Left ventricle myocardium inferior (tissue), 1 donor: ENCODE data around the gene RIT2. TPM values are rescaled to one million over a fixed set of nuclear protein-coding genes. Genes with fewer than 3 reads are reported as not detected.

Experiments used
- DNase-seq: peaks from one replicate; pipeline ENCODE4 v3.0.0-alpha.2; 2020
- H3K27ac ChIP-seq: fragments of 200-600 bp; replicated peaks from 2 replicates; pipeline ENCODE4 v1.8.0; 2021
- H3K27me3 ChIP-seq: fragments of 200-600 bp; 2 replicates; pipeline ENCODE4 v1.8.0; 2021; ENCODE audit warnings: low read depth
- H3K36me3 ChIP-seq: fragments of 200-600 bp; 2 replicates; pipeline ENCODE4 v1.8.0; 2021
- H3K4me1 ChIP-seq: fragments of 200-600 bp; 2 replicates; pipeline ENCODE4 v1.8.0; 2021
- H3K4me3 ChIP-seq: fragments of 200-600 bp; 2 replicates; pipeline ENCODE4 v1.8.0; 2021; ENCODE audit warnings: mild to moderate bottlenecking, moderate library complexity
- H3K9me3 ChIP-seq: fragments of 200-600 bp; replicated peaks from 2 replicates; pipeline ENCODE4 v1.8.0; 2021
- intact Hi-C: fragments of 100-400 bp; cut with micrococcal nuclease; formaldehyde crosslinking; loops from one replicate; pipeline ENCODE4 v1.11.0; 2022
- total RNA-seq: library from RNA; stranded (reverse); fragmentation: NEBNext Ultra II Directional; extraction: Animal tissue kit (Norgen Biotek cat#: 25700); gene quantifications from one replicate; pipeline ENCODE4 v1.2.1, GENCODE V29; 2021
- TF ChIP-seq, protein P1 (sequence below): fragments of 200-600 bp; IDR thresholded peaks from 2 replicates; pipeline ENCODE4 v1.8.0; 2021; ENCODE audit warnings: antibody characterized with exemption, mild to moderate bottlenecking, borderline replicate concordance
- donor health status: DM: no; HTN: yes; CAD: no; lungs with severe emphysema.

The RIT2 gene
- total RNA-seq, 1 donor from 2014 or later: not detected

- intact Hi-C loops: no loop called here
- H3K9me3 ChIP-seq: peaks cover 6% of the 10 kb centered on the region
- H3K4me3 ChIP-seq: no peak overlapping the region
- no peaks in the 10 kb centered on the region for H3K36me3 ChIP-seq
- TF ChIP-seq, protein P1, sequence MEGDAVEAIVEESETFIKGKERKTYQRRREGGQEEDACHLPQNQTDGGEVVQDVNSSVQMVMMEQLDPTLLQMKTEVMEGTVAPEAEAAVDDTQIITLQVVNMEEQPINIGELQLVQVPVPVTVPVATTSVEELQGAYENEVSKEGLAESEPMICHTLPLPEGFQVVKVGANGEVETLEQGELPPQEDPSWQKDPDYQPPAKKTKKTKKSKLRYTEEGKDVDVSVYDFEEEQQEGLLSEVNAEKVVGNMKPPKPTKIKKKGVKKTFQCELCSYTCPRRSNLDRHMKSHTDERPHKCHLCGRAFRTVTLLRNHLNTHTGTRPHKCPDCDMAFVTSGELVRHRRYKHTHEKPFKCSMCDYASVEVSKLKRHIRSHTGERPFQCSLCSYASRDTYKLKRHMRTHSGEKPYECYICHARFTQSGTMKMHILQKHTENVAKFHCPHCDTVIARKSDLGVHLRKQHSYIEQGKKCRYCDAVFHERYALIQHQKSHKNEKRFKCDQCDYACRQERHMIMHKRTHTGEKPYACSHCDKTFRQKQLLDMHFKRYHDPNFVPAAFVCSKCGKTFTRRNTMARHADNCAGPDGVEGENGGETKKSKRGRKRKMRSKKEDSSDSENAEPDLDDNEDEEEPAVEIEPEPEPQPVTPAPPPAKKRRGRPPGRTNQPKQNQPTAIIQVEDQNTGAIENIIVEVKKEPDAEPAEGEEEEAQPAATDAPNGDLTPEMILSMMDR: no peak
- no peak overlapping the region for H3K27ac ChIP-seq
- H3K27me3 ChIP-seq: no peaks in the 10 kb centered on the region
- no peaks in the 10 kb centered on the region for H3K4me1 ChIP-seq
- DNase-seq: no peak
These were observed 42.9 kb upstream of the RIT2 start for GRCh38 chr18:43158381-43158780.

- Histone ChIP-seq H3K9me3 (peaks cover 6% of the 10 kb centered on the region), H3K27me3 (no peaks in the 10 kb centered on the region), H3K4me1 (no peaks in the 10 kb centered on the region), H3K4me3 (no peak overlapping the region), H3K36me3 (no peaks in the 10 kb centered on the region), H3K27ac (no peak overlapping the region)
- DNase-seq: no peak
- TF ChIP-seq, protein P1: no peak
- intact Hi-C loops: no loop called here
These were observed 40.4 kb upstream of the RIT2 start for GRCh38 chr18:43155842-43156241.

DNA sequence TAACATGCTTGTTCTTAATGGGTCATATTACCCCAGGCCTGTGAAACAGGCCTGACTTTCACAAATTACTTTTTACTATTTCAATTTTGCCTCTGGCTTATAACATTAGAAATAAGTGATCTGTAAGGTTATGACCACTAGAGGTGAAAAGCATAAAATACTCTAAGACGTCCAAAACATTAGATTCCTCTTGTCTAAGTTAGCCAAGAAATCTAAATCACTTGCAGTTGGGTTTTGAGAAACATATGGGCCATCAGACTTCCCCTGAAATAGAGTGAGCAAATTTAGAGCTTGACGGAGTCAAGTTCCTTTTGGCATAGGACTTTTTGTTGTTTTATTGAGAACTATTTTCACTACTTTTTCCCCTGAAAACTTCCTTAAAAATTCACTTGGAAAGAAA lies 32.7 kb upstream of the RIT2 start:
- peaks cover 3% of the 10 kb centered on the region for H3K9me3 ChIP-seq
- H3K27ac ChIP-seq: no peak overlapping the region
- H3K36me3 ChIP-seq: no peaks in the 10 kb centered on the region
- no peaks in the 10 kb centered on the region for H3K4me1 ChIP-seq
- H3K27me3 ChIP-seq: no peaks in the 10 kb centered on the region
- H3K4me3 ChIP-seq: no peak overlapping the region
- DNase-seq: no peak
- TF ChIP-seq, protein P1: no peak
- intact Hi-C loops: no loop called here

GRCh38 chr18:43141208-43141607 lies 25.7 kb upstream of the RIT2 start:
- Histone ChIP-seq H3K27me3 (no peaks in the 10 kb centered on the region), H3K4me3 (no peak overlapping the region), H3K9me3 (peaks cover 3% of the 10 kb centered on the region), H3K36me3 (no peaks in the 10 kb centered on the region), H3K27ac (no peak overlapping the region), H3K4me1 (no peaks in the 10 kb centered on the region)
- TF ChIP-seq, protein P1: no peak
- intact Hi-C loops: no loop called here
- DNase-seq: no peak

GRCh38 chr18:43139288-43139946 lies 23.9 kb upstream of the RIT2 start:
- TF ChIP-seq, protein P1: no peak
- H3K4me1 ChIP-seq: no peaks in the 10 kb centered on the region
- H3K27ac ChIP-seq: no peak overlapping the region
- peaks cover 3% of the 10 kb centered on the region for H3K9me3 ChIP-seq
- DNase-seq: no peak
- intact Hi-C loops: no loop called here
- H3K36me3 ChIP-seq: no peaks in the 10 kb centered on the region
- H3K27me3 ChIP-seq: no peaks in the 10 kb centered on the region
- no peak overlapping the region for H3K4me3 ChIP-seq

DNA sequence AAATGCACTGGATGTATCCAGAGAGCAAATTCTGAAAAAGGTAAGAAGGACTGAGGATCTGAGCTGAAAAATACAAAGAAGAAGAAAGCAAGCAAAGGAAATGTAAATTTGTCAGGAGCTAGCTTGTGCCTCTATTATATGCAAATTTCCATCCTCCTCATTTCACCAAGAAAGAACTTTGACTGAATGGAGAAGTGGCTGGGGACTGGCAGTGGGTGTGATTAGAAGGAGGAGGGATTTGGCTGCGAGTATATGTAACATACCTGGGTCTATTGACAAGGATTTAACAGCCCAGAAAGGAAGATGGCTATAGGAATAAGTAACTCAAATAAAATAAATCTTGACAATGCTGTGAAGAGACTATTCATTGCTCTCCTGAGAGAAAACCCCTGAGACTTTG lies 19.4 kb upstream of the RIT2 start:
- H3K27ac ChIP-seq: no peak overlapping the region
- H3K27me3 ChIP-seq: no peaks in the 10 kb centered on the region
- intact Hi-C loops: no loop called here
- H3K9me3 ChIP-seq: peaks cover 8% of the 10 kb centered on the region
- no peak for DNase-seq
- no peak overlapping the region for H3K4me3 ChIP-seq
- no peaks in the 10 kb centered on the region for H3K36me3 ChIP-seq
- no peaks in the 10 kb centered on the region for H3K4me1 ChIP-seq
- TF ChIP-seq, protein P1: no peak
